ENCODE data around the gene CCT7. TPM values are rescaled to one million over a fixed set of nuclear protein-coding genes. Genes with fewer than 3 reads are reported as not detected.

The CCT7 gene
- total RNA-seq, 1 donor from 2014 or later, result 446 TPM

DNA sequence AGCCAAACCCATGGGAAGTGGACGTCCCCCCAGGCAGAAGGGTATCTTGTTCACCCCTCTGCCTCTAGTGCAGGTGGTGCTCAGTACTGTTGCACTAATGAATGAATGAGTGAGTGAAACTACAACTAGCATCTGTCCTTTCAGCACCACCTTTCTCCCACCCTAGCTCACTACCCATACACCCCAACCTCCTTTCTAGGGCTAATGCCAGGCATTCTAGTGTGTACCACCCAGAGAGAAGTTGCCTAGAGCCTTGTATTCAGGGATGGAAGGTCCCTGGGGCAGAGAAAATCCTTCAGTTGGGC is 22.5 kb downstream of the CCT7 start:
- H3K9me3 Mint-ChIP-seq, result no peaks in the 10 kb centered on the region
- H3K27ac Mint-ChIP-seq (ENCODE audit: unreplicated experiment), result no peak overlapping the region
- DNase-seq (ENCODE audit: low read depth, low spot score), result no peak
- no peak overlapping the region for H3K4me3 Mint-ChIP-seq
- H3K27me3 Mint-ChIP-seq (ENCODE audit: low read depth), result peaks cover 2% of the 10 kb centered on the region
- TF ChIP-seq, protein P1, sequence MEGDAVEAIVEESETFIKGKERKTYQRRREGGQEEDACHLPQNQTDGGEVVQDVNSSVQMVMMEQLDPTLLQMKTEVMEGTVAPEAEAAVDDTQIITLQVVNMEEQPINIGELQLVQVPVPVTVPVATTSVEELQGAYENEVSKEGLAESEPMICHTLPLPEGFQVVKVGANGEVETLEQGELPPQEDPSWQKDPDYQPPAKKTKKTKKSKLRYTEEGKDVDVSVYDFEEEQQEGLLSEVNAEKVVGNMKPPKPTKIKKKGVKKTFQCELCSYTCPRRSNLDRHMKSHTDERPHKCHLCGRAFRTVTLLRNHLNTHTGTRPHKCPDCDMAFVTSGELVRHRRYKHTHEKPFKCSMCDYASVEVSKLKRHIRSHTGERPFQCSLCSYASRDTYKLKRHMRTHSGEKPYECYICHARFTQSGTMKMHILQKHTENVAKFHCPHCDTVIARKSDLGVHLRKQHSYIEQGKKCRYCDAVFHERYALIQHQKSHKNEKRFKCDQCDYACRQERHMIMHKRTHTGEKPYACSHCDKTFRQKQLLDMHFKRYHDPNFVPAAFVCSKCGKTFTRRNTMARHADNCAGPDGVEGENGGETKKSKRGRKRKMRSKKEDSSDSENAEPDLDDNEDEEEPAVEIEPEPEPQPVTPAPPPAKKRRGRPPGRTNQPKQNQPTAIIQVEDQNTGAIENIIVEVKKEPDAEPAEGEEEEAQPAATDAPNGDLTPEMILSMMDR (conservative IDR thresholded peaks at IDR 0.05), result no peak
- H3K36me3 Mint-ChIP-seq (ENCODE audit: low read depth), result no peaks in the 10 kb centered on the region
- no peaks in the 10 kb centered on the region for H3K4me1 Mint-ChIP-seq

DNA sequence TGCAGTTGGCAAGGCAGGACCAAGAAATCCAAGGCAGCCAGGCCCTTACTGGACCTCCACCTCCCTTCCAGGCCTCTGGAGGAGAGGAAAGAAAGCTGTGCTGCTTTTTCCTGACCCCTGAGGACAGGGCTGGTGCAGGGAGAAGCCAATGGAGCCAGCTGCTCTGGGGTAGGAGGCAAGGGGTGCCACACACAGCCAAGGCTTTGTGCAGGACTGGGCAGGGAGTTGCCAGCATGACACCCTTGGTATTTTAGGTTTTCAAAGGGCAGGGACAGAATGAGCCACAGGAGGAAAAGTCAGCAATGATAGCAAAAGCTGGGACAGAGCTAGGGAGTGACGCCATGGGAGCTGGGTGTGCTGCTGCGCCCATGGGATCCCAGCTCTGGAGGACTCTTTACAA is 22.9 kb downstream of the CCT7 start:
- Mint-ChIP-seq H3K4me1 (no peaks in the 10 kb centered on the region), H3K36me3 (ENCODE audit: low read depth) (no peaks in the 10 kb centered on the region), H3K27ac (ENCODE audit: unreplicated experiment) (no peak overlapping the region), H3K9me3 (no peaks in the 10 kb centered on the region), H3K27me3 (ENCODE audit: low read depth) (peaks cover 2% of the 10 kb centered on the region), H3K4me3 (peak overlapping the region; percentile 6)
- no peak for DNase-seq (ENCODE audit: low read depth, low spot score)
- TF ChIP-seq, protein P1 (conservative IDR thresholded peaks at IDR 0.05), result no peak

DNA sequence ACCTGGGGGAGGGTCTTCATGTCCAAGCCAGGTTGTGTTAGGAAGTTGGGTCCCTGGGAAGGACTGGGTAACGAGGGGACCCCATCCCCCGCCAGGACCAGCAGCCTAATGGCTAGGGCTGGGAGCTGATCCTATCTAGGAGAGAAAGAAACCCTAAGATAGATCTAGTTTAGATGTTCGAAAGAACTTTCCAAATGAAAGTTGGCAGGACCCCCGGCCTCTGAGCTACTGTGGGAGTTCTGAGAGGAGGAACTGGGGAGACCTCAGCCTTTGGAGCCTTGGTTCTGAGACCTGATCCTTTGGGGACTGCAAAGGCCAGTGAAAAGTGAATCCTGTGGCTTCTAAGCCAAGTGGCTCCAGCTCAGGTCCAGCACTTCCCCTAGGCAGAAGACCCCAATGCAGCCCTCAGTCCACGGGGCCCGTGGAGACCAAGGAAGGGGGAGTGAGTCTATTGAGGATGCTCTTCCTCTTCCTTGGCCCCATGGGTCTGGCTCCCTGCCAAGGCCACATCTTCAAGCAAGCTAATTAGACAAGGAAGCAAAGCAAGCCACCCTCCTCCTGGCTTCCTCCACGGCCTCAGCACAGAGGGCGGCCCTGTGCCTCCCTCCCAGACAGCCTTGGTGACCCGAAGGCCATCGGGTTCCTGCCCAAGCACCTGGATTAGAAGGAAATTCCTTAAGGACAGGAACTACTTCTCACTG is 23.5 kb downstream of the CCT7 start:
- H3K27ac Mint-ChIP-seq (ENCODE audit: unreplicated experiment), result no peak overlapping the region
- H3K27me3 Mint-ChIP-seq (ENCODE audit: low read depth), result peaks cover 2% of the 10 kb centered on the region
- no peaks in the 10 kb centered on the region for H3K36me3 Mint-ChIP-seq (ENCODE audit: low read depth)

DNA sequence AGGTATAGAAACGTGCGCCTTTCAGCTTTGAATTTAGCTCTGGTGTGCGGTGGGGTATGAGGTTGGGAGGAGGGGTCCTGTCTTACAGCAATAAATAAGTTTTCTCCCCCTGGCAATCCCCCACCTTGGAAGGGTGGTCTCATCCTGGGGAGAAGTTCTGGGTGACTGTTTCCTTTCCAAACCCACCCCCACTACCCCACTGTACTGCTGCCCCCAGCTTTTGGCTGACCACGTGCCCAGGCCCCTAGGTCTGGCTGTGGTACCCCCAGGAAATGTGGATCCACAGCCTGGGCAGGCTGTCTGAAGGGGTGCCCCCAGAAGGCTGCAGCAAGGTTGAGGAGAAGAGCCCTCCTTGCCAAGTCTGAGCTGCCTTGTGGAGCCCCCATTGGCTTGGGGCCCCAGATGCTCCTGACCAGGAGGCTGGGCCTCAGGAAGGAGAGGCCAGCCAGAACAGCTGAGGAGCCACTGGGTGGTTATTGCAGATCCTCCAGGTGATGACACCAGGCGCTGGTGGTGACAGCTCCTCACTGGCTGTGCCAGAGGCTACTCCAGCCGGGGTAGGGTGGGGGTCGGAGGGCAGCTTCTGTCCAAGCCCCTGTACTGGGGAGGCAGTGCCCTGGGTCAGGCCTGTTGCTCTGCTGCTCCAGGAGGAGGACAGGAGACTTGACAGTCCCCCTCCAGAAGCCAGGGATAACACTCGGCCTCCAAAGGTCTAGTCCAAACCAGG is 24.2 kb downstream of the CCT7 start:
- no peak for DNase-seq (ENCODE audit: low read depth, low spot score)
- TF ChIP-seq, protein P1 (conservative IDR thresholded peaks at IDR 0.05), result no peak
- H3K27ac Mint-ChIP-seq (ENCODE audit: unreplicated experiment), result no peak overlapping the region
- no peaks in the 10 kb centered on the region for H3K9me3 Mint-ChIP-seq
- H3K27me3 Mint-ChIP-seq (ENCODE audit: low read depth), result peaks cover 2% of the 10 kb centered on the region
- no peak overlapping the region for H3K4me3 Mint-ChIP-seq
- H3K4me1 Mint-ChIP-seq, result no peaks in the 10 kb centered on the region
- H3K36me3 Mint-ChIP-seq (ENCODE audit: low read depth), result no peaks in the 10 kb centered on the region

More for the DNA sequence above, 23.5 kb downstream of the CCT7 start:
- TF ChIP-seq, protein P1 (conservative IDR thresholded peaks at IDR 0.05), result no peak
- no peaks in the 10 kb centered on the region for H3K4me1 Mint-ChIP-seq
- H3K9me3 Mint-ChIP-seq, result no peaks in the 10 kb centered on the region
- DNase-seq (ENCODE audit: low read depth, low spot score), result no peak
- H3K4me3 Mint-ChIP-seq, result peak overlapping the region; percentile 6

DNA sequence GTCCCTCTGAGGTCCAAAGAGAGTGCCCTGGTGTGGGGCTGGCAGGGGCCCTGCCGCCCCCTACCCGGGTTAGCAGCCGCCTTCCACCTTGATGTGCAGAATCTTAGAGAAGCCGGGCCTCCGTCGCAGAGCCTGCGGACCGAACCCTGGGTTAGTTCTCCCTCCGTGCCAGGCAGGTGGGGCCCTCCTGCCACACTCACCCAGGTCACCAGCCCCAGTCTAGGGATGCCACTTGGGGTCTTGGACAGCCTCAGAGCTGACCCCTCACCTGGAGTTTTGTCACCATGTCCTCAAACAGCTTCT is 24.8 kb downstream of the CCT7 start:
- Mint-ChIP-seq H3K36me3 (ENCODE audit: low read depth) (no peaks in the 10 kb centered on the region), H3K27ac (ENCODE audit: unreplicated experiment) (no peak overlapping the region), H3K4me3 (no peak overlapping the region), H3K9me3 (no peaks in the 10 kb centered on the region), H3K27me3 (ENCODE audit: low read depth) (peaks cover 4% of the 10 kb centered on the region), H3K4me1 (no peaks in the 10 kb centered on the region)
- no peak for DNase-seq (ENCODE audit: low read depth, low spot score)
- TF ChIP-seq, protein P1 (conservative IDR thresholded peaks at IDR 0.05), result no peak
